Skin of body (tissue), 2 donors: ENCODE data around the gene KCNE3. TPM values are rescaled to one million over a fixed set of nuclear protein-coding genes. Genes with fewer than 3 reads are reported as not detected.

ENCODE experiments used
- DNase-seq: peaks from one replicate; lab custom pipeline; 2025; lab: John Stamatoyannopoulos, UW
- total RNA-seq: library from RNA; depleted of rRNA; stranded (reverse); fragments of >200 nt; gene quantifications from one replicate; pipeline ENCODE4 v1.2.3, GENCODE V29; 2014

KCNE3 gene
- 3.9 TPM for total RNA-seq

DNA sequence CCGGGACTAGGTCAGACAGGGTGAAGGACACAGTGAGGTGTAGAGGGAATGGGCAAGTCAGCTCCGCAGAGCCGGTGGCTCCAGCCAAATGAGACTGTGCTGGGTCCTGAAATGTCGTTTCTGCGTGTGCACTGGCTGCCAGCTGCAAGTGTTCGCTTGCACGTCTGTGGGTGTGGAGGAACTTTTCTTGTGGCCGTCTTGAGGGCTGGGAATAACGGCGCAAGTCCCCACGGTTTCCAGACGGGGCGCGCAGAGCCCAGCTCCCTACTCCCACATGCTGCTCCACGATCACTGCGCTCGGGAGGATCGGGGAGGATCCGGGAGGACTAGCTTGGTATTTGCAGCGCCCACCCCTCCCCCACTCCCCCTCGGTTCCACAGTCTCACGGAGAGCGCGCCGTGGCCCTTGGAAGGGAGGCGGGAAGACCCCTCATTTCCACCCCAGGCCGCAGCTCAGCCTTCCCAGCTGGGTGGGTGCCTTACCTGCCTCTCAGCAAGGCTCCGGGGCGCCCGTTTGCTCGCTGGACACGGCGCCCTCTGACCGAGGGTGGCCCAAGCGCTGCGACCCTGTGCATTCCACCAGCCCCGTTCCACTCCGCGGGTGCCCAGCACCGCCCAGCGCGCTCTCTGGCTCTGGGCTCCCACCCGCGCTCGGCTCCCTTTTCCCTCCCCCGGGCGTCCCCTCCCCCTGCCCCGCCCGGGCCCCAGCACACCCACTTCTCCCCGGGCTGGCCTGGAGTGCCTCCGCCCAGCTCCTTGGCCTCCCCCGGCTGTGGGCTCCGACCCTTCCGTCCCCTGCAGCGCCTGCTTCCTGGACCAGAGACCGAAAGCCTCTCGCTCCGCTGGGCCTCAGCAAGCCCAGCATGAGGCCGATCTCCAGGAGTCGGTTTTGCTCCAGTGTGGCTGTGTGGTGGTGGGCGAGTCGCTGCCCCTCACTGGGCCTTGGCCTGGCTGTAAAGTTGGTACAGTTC is at the start of gene KCNE3:
Gene KCNE3, minus strand, starts transcription at position 634 of the 970 bp plus-strand sequence. CDS start 9,986 bp downstream, outside the sequence.
- DNase-seq: no peak

GRCh38 chr11:74507582-74507981 is 40.2 kb upstream of the KCNE3 start:
- DNase-seq: no peak

- no peak for DNase-seq
Measured at GRCh38 chr11:74506823-74507222, 39.5 kb upstream of the KCNE3 start.

DNA sequence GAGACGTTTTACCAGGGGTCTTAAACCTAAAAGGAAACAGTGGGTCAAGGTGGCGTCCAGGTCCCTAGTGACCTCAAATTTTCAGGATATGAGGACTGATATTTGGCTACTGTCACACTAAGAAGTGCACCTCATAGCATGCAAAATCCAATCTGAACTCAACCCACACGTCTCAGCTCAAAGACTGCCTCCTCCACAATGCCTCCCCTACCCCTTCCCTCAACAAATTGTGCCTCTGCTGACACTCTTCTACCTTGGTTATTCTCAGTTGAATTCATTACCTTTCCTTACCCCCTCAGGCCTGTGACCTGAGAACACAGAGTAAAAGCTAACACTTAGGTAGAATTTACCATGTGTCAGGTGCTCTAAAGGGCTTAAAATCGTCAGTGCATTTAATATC is 38.6 kb upstream of the KCNE3 start:
- DNase-seq: no peak

DNA sequence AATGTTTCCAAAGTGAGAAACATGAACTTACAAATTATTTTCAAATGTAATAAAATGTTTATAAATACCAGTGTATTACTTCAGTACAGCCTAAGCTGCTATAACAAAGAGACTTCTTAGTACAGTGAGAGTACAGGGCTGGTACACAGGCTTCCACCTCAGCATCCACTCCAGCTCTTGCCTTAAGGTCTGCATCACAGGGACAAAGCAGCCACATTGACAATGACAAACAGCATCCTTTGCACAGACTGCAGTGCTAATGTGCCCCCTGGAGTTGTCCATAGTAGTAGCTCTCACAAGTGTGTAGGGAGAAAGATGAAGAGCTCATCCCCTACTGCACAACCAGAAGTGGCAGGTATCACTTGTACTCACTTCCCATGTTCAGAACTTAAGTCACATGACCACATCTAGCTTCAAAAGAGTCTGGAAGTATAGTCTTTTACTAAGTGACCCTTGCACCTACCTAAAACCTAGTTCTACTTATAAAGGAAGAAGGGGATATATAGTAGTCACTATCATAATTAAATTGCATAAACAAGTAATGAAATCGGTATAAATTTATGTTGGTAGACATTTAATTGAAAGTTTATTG is 36.8 kb upstream of the KCNE3 start:
- no peak for DNase-seq

DNA sequence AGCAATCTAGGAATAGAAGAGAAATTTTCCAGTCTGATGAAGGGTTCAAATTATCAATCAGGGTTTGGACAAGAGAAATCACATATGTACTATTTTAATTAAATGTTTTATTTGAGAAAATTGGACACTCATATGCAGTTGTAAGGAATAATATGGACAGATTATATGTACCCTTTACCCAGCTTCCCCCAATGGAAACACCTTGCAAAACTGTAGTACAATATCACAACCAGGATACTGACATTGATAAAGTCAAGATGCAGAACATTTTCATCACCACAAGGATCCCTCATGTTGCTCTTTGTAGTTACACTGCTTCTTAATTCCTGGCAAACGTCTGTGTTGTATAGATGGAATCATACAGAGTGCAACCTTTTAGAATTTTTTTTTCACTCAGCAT is 27.6 kb upstream of the KCNE3 start:
- no peak for DNase-seq

DNA sequence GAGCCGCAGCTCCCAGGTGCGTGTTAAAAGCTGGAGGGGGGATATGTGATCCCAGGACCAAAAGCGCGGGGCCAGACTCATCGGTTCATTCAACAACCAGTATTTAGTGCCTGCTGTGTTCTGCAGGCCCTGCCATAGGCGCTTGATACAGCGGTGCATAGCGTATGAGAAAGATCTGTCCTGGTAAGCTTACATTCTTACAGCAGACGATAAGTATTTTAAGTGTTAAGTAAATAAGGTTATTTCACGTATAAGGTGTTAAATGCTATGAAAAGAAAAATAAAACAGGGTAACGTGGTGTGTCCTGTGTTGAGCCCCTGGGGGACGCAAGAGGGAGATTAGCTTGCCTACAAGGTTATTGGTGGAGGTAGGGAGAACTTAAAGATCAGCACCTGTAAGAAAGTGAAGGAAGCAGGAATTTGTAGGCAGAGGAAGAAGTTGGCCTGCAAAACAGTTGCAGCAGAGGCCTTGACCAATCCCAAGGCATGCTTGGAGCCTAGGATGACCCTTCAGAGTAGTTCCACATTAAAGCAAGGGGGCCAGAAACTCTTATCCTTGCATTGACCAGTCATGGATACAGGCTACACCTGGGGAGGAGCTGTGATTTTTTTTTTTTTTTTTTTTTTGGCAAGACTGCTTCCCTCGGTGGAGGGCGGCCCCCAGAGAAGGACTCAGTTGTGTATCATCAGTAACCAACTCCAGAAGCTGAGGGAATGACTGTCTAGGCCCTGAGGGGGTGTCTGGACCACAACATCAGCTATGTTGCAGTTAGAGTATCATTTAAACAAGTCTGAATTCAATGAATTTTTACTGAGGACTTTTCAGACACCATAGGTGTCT is 26.7 kb upstream of the KCNE3 start:
- DNase-seq: no peak

- DNase-seq: peak; percentile 95
Measured at GRCh38 chr11:74492974-74493790, 25.8 kb upstream of the KCNE3 start, which contains the start of gene LIPT2. Gene LIPT2 (minus strand): TSS chr11:74493724. CDS start chr11:74493703, 21 bp downstream.

GRCh38 chr11:74492084-74492483 is 24.7 kb upstream of the KCNE3 start:
- no peak for DNase-seq

DNA sequence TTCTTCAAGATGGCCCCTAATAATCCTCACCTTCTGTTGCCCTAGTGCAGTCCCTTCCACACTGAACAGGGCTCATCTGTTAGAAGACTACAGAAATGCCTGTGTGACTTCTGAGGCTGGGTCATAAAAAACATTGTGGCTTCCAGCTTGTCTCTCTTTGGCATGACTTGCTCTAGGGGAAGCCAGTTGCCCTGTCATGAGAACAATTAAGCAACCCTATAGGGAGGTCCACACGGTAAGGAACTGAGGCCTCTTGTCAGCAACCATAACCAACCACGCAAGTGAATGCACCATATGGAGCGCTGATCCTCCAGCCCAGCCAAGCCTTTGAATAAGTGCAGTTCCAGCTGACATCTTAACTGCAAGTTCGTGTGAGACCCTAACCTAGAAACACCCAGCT is 23.6 kb upstream of the KCNE3 start:
- DNase-seq: no peak

- no peak for DNase-seq
Measured at GRCh38 chr11:74487875-74488274, 20.5 kb upstream of the KCNE3 start.

- no peak for DNase-seq
Measured at GRCh38 chr11:74485868-74486267, 18.5 kb upstream of the KCNE3 start.

DNA sequence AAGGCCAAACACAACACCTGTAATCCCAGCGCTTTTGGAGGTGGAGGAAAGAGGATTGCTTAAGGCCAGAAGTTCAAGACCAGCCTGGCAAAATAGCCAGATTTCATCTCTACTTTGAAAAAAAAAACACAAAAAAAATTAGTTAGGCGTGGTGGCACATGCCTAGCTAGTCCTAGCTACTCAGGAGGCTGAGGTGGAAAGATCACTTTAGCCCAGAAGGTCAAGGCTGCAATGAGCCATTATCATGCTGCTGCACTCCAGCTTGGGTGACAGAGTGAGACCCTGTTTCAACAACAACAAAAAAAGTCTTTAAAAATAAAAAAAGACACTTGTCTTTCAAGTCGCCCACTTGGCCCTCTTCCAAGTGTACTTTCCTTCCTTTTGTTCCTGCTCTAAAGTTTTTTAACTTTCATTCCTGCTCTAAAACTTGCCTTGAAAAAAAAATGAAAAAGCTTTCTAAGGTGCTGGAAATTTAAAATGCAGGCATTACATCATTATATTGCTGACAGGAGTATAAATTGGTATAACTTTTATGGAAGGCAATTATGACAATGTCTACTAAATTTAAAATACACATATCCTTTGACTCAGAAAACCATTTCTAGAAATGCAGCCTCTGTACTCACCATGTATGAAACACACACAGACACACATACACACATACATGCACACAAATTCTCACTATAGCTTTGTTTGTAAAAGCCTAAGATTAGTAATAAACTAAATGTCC is 13.5 kb upstream of the KCNE3 start:
- no peak for DNase-seq

GRCh38 chr11:74479732-74480123 is 12.4 kb upstream of the KCNE3 start:
- no peak for DNase-seq

- DNase-seq: no peak
Measured at GRCh38 chr11:74478877-74479731, 11.8 kb upstream of the KCNE3 start.

DNA sequence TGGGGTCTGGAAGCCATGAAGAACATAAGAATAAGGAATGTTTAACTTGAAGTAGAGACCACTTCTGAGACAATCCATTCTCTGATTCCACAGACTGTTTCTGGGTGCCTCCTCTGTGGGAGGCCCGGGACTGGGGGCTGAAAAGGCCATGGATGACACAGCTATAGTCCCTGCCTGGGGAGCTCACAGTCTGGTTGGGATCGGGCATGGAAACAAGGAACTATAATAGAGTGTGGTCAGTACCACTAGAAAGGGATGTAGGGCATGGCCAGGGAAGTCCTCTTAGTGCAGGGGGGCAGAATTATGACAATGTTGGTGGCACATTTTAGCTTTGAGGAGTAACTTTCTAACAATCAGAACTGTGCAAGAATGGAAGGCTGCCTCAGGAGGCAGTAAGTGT is 9.2 kb upstream of the KCNE3 start:
- DNase-seq: no peak

DNA sequence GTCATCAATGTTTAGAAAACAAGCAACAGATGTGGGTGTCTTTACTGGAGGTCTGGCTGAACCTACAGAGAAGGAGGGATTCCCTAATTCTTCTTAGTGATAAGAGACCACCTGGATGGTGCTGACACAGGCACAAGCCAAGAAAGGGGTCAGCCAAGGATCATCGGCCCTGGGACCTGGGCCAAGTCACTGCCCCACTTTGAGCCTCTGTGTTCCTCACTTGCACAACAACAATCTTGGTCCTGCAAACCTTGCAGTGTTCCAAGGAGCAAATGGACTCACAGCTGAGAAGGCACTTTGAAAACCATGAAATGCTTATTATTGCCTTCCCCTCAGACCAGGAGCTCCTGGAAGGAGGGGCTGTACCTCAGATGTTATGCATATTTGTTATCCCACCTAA is 7.0 kb upstream of the KCNE3 start:
- no peak for DNase-seq

DNA sequence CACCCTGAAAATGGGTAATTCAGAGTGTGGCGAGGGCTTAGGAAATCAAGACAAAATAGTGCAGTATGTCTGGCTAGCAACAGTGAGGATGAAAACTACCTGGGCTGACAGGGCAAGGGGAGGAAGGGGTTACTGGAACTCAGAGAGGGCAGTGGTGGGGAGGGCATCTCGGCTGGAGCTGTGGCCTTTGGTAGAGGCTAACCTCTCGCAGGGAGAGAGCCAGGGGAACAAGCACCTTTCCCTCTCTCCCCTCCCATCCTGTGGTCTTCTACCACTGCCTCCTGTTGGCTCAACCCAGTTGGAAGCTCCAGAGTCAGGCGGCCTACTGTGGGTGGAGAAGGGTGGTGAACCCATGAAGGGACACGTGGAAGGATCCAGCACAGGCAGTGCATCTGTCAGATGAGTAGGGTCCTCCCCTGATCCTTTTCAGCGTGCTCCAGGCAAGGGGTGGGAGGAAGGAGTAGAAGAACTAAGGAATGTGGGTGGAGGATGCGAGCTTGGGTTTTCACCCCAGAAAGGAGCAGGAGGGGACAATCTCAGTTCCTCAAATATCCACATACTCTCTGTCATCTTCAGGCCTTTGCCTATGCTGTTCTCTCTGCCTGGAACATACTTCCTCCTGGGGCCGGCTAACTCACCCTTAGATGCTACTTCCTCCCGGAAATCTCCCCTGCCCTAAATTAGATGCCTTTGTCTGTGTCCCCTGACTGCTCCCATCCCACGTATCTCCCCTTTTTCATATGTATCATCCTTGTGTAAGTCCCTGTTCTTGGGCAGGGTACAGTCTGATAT is 6.2 kb upstream of the KCNE3 start:
- no peak for DNase-seq
